ENCODE data around the gene CEP63. TPM values are rescaled to one million over a fixed set of nuclear protein-coding genes. Genes with fewer than 3 reads are reported as not detected.

The CEP63 gene
- total RNA-seq (100 to 1,000 TPM in 1 of 5 donors, 10 to 100 TPM in 3, 1 to 10 TPM in 1; 8.1 to 104 (median 47.4) TPM), polyA plus RNA-seq (10 to 100 TPM; 12.8 to 16.3 (median 14.7) TPM)
- long read RNA-seq, donor 1 = 0 reads
- long read RNA-seq, donor 2, partial matches to known transcripts = 95 of 109 reads
- long read RNA-seq, donor 2, other reads (novel, unspliced or antisense) = 14 of 109 reads
- long read RNA-seq, donor 3 = 0 reads
- long read RNA-seq, donor 4 = 0 reads
- long read RNA-seq, donor 5 = 0 reads
- long read RNA-seq, donor 6 = 0 reads
- long read RNA-seq, donor 7 = 0 reads
- long read RNA-seq, donor 8 = 0 reads
- long read RNA-seq, donor 9 = 0 reads
- long read RNA-seq, donor 10, partial matches to known transcripts = 0 of 1 reads
- long read RNA-seq, donor 10, other reads (novel, unspliced or antisense) = 0 of 1 reads

DNA sequence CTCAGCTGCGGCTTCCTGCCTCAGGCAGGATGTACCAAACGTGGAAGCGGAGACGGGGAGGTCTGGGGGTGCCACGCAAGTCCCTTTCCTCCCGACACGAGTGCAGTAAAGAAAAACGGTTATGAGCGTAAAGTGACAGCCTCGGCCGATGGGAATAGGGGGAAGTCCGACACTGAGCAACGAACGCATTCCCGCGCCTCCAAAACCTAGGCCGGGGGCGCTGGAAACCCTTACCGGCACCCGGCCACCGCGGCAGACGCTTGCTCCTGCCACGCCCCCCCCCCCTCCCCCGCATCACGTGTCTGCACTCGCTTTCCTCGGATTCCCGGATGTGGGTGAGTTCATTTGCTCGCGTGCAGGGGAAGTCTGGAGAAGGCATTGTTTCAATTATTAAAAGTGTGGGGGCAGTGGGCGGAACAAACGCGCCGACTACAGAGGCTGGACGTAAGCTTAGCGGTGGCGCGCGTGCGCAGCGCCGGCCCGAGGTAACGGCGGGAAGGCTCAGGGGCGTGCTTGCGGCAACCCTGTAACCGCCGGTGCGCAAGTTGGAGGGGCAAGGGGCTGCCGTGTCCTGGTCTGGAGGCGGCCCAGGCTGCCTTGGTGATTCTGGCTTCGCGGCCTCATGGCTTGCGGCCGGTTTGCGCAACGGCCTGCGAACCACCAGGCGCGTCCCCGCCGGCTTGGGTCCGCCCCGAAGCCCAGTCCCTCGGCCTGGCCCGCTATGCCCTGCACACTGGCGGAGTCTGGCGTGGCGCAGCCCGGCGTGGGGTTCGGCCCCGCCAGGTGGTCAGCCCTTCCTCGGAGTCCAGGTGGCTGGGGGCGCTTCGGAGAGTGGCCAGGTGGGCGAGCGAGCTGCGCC is at the start of gene CEP63, which contains the start of gene ANAPC13:
Gene CEP63, plus strand, starts transcription at position 340 of the 859 bp plus-strand sequence. CDS start 9,264 bp downstream, outside the sequence.
Gene ANAPC13, minus strand, starts transcription at position 268 of the 859 bp plus-strand sequence. CDS start 3,081 bp downstream, outside the sequence.
- peak within 1 kb of the TSS; percentile 89 to 98 (median 97) for H3K27ac ChIP-seq
- H3K27me3 ChIP-seq = no peaks in the 10 kb centered on the region
- peaks cover 26 to 53% (median 44%) of the 10 kb centered on the region in 4 donors for H3K4me1 ChIP-seq
- intact Hi-C loops (cut with DNase I; ENCODE audit: low total_unique reads) = no loop called here
- H3K9me3 ChIP-seq = no peaks in the 10 kb centered on the region
- peak; percentile 93 to 99 for DNase-seq
- 0 to 1% (median 0%) methylated on average over 48 to 81 of the region's 81 CpGs for WGBS, 5 donors
- peak within 1 kb of the TSS; percentile 68 to 91 (median 74) for H3K4me3 ChIP-seq
- peaks cover 8 to 21% (median 19%) of the 10 kb centered on the region in 4 donors for H3K36me3 ChIP-seq
- TF ChIP-seq POLR2A (IDR thresholded peaks at IDR 0.05) (peak in 2 of 4 donors; percentile 16 to 53), EP300 (IDR thresholded peaks at IDR 0.05) (no peak), POLR2AphosphoS5 (IDR thresholded peaks at IDR 0.05) (peak; percentile 82 to 90 (median 88))
- TF ChIP-seq, protein P1, sequence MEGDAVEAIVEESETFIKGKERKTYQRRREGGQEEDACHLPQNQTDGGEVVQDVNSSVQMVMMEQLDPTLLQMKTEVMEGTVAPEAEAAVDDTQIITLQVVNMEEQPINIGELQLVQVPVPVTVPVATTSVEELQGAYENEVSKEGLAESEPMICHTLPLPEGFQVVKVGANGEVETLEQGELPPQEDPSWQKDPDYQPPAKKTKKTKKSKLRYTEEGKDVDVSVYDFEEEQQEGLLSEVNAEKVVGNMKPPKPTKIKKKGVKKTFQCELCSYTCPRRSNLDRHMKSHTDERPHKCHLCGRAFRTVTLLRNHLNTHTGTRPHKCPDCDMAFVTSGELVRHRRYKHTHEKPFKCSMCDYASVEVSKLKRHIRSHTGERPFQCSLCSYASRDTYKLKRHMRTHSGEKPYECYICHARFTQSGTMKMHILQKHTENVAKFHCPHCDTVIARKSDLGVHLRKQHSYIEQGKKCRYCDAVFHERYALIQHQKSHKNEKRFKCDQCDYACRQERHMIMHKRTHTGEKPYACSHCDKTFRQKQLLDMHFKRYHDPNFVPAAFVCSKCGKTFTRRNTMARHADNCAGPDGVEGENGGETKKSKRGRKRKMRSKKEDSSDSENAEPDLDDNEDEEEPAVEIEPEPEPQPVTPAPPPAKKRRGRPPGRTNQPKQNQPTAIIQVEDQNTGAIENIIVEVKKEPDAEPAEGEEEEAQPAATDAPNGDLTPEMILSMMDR (IDR thresholded peaks at IDR 0.05) = peak in 1 of 7 experiments; percentile 15

DNA sequence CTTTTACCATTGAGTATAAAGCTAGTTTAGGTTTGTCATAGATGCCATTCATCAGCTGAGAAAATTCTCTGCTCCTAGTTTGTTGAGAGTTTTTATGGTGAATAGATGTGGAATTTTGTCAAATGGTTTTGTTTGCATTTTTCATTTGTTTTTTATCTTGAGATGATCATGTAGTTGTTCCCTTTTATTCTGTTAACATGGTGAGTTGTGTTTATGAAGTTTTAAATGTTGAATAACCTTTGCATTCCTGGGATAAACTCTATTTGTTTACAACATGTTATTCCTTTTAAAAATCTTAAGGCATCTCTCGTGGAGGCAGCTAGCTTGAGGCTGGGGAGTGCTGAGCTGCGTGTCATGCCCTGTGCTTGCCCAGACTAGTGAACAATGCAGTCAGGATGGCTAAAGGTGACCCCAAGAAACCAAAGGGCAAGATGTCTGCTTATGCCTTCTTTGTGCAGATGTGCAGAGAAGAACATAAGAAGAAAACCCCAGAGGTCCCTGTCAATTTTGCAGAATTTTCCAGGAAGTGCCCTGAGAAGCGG is 48.6 kb upstream of the CEP63 start:
- DNase-seq = no peak
- H3K4me3 ChIP-seq = no peak overlapping the region
- intact Hi-C loops (cut with DNase I; ENCODE audit: low total_unique reads) = no loop called here
- WGBS, 5 donors = 66 to 77% (median 73%) methylated on average over 3 of the region's 3 CpGs
- no peaks in the 10 kb centered on the region for H3K4me1 ChIP-seq
- no peaks in the 10 kb centered on the region for H3K36me3 ChIP-seq
- no peak overlapping the region for H3K27ac ChIP-seq
- H3K9me3 ChIP-seq = no peaks in the 10 kb centered on the region
- H3K27me3 ChIP-seq = no peaks in the 10 kb centered on the region
- no peak for TF ChIP-seq EP300 (IDR thresholded peaks at IDR 0.05)
- TF ChIP-seq, protein P1 (IDR thresholded peaks at IDR 0.05) = no peak
- TF ChIP-seq POLR2AphosphoS5 (IDR thresholded peaks at IDR 0.05) = no peak
- TF ChIP-seq POLR2A (IDR thresholded peaks at IDR 0.05) = no peak

DNA sequence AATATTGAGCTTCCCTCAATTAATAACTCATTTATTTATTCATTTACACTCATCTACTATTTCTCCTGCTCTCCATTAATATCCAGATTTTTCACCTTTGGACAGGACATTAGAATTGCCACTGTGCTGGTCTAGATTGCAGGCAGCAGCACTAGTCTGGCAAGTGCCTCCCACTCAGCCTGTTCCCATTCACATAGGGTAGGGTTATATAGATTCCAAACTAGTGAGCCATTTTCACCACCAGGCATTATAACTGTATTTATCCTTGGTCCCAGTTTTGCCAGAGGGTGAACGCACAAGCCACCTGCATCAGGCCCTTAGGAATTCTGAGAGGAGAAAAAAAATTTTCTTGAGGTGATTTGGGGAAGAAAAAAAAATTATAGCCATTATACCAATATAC is 44.5 kb upstream of the CEP63 start:
- Histone ChIP-seq H3K27me3 (no peaks in the 10 kb centered on the region), H3K4me3 (no peak overlapping the region), H3K4me1 (peaks cover 0 to 9% (median 4%) of the 10 kb centered on the region in 4 donors), H3K36me3 (no peaks in the 10 kb centered on the region), H3K9me3 (no peaks in the 10 kb centered on the region), H3K27ac (no peak overlapping the region)
- 70 to 90% (median 83%) methylated on average over 1 of the region's 1 CpG for WGBS, 5 donors
- TF ChIP-seq, protein P1 (IDR thresholded peaks at IDR 0.05) = no peak
- no peak for TF ChIP-seq EP300 (IDR thresholded peaks at IDR 0.05)
- TF ChIP-seq POLR2AphosphoS5 (IDR thresholded peaks at IDR 0.05) = no peak
- TF ChIP-seq POLR2A (IDR thresholded peaks at IDR 0.05) = no peak
- no peak for DNase-seq
- intact Hi-C loops (cut with DNase I; ENCODE audit: low total_unique reads) = no loop called here

DNA sequence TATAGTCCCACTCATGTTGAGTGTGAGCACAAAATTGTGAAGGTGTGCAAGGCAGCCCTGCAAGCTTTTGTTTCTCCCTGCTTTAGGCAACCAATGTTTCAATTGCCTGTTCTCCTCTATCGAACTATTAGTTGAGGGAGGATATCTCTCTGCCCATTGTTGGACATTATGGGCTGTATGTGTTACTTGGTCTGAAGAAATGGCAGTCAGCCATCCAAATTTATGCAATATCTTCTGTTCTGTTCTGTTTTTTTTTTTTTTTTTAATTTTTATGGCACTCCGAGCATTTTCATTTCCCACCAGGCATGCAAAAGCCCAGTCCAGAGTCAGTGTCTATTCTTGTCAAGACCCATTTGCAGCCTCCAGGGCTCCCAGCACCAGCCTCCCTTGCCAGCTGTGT is 44.0 kb upstream of the CEP63 start:
- intact Hi-C loops (cut with DNase I; ENCODE audit: low total_unique reads) = no loop called here
- H3K4me3 ChIP-seq = no peak overlapping the region
- H3K27me3 ChIP-seq = no peaks in the 10 kb centered on the region
- no peaks in the 10 kb centered on the region for H3K36me3 ChIP-seq
- DNase-seq = no peak
- H3K27ac ChIP-seq = no peak overlapping the region
- TF ChIP-seq EP300 (IDR thresholded peaks at IDR 0.05) (no peak), POLR2A (IDR thresholded peaks at IDR 0.05) (no peak), POLR2AphosphoS5 (IDR thresholded peaks at IDR 0.05) (no peak)
- TF ChIP-seq, protein P1 (IDR thresholded peaks at IDR 0.05) = no peak
- no peaks in the 10 kb centered on the region for H3K9me3 ChIP-seq
- 85 to 98% (median 94%) methylated on average over 2 of the region's 2 CpGs for WGBS, 5 donors
- peaks cover 0 to 14% (median 8%) of the 10 kb centered on the region in 4 donors for H3K4me1 ChIP-seq

All from stomach (tissue), 19 donors.